HG02840 (cell line): ENCODE data around the gene EFL1.
"Not testable (repeated sequence)": the region's sequence is repeated elsewhere in the genome, so short reads cannot be mapped to it uniquely, and the experiment has no call there.

ENCODE experiments used
- ATAC-seq: cut with Tn5 transposase; IDR thresholded peaks from one replicate; pipeline ENCODE4 v1.9.1; 2021; ENCODE audit warnings: mild to moderate bottlenecking, moderate library complexity, moderate number of reproducible peaks; ENCODE audit not compliant: unreplicated experiment, low FRiP score

EFL1 gene

GRCh38 chr15:82262422-82263026, at the start of gene EFL1, which contains the start of gene SAXO2:
Gene EFL1, minus strand, starts transcription at chr15:82262734. Its CDS starts 956 bp downstream, at chr15:82261778.
Gene SAXO2, plus strand, starts transcription at chr15:82262818. Its CDS starts 62 bp downstream, at chr15:82262880.
- ATAC-seq = peak; percentile 97

DNA sequence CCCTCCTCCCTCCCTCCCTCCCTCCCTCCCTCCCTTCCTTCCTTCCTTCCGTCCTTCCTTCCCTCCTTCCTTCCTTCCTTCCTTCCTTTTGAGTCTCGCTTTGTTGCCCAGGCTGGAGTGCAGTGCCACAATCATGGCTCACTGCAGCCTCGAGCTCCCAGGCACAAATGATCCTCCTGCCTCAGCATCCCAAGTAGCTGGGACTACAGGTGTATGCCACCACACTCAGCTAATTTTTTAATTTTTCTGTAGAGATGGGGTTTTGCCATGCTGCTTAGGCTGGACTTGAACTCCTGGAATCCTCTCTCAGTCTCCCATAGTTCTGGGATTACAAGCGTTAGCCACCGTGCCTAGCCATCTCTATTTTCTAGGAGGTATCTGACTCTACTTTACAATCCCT, 48.8 kb upstream of the EFL1 start:
- ATAC-seq = not testable (repeated sequence)

DNA sequence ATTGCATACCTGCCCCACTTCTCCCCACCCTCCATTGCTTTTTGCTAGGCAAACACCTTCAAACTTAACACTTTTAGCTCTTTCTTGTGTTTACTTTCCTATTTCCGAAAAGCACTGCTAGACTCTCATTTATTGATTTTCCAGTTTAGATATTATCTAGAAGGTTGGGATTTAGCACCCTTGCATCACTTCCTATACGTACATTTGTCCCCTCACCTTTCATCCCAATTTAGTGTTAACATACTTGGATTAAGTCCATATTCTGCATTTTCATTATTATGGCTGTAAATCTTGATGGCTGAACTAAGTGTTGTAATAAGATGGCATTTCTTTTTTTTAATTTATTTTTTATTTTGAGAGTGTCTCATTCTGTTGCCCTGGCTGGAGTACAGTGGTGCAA, 47.3 kb upstream of the EFL1 start:
- no peak for ATAC-seq

GRCh38 chr15:82307714-82308081, 45.2 kb upstream of the EFL1 start:
- no peak for ATAC-seq

GRCh38 chr15:82306791-82307713, 44.5 kb upstream of the EFL1 start:
- ATAC-seq = no peak

- no peak for ATAC-seq
Observed at GRCh38 chr15:82305621-82306048, 43.1 kb upstream of the EFL1 start.

DNA sequence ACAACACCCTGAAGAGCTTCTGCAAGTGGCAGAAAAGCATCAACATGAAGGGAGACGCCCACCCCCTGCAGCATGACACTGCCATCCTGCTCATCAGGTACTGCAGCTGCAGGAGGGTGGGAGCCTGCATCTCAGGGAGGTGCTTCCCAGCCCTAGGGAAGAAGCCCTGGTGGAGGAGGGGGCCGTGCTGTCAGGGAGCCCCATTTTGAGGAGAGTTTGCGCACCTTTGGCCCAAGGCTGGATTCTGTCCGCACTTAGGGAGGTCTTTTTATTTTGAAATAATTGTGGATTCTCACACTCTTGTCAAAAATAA, 42.2 kb upstream of the EFL1 start:
- no peak for ATAC-seq

GRCh38 chr15:82303956-82304777, 41.6 kb upstream of the EFL1 start:
- no peak for ATAC-seq

GRCh38 chr15:82301296-82302016, 38.9 kb upstream of the EFL1 start:
- no peak for ATAC-seq

DNA sequence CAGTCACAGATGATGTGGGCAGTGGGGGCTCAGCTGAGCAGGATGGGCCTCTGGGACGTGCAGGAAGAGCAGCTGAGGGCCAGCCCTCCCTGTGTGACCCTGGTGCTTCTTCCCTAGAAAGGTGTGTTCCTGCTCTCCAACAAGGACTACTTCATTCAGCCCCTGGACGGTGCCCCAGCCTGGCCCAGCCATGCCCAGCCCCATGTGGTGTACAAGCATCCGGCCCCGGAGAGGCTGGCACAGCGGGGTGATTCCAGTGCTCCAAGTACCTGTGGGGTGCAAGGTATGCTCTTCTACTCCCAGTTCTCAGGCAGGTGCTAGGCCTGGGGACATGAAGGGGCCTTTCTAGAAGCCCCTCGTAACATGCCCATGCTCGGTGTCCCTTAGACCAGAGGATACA, 38.3 kb upstream of the EFL1 start:
- ATAC-seq = no peak

DNA sequence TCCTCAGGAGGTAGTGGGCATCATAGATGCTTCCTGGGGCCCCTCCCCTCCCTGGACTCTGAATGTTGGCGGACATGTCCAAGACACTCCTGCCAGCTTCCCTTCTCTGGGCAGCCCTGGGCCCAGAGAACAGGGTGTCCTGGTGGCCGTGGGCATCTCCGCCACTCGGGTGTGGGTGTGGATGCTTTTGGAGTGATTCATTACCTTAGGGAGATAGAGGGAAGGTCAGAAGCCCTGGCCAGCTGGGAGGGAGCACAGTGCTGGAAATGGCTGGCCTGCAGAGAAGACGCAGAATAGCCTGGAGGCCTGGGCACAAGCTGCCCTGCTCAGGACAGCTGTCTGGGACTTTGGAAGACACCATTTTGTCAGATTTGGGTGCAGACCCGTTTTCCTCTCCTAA, 37.8 kb upstream of the EFL1 start:
- not testable (repeated sequence) for ATAC-seq

GRCh38 chr15:82299511-82299914, 37.0 kb upstream of the EFL1 start:
- ATAC-seq = not testable (repeated sequence)

DNA sequence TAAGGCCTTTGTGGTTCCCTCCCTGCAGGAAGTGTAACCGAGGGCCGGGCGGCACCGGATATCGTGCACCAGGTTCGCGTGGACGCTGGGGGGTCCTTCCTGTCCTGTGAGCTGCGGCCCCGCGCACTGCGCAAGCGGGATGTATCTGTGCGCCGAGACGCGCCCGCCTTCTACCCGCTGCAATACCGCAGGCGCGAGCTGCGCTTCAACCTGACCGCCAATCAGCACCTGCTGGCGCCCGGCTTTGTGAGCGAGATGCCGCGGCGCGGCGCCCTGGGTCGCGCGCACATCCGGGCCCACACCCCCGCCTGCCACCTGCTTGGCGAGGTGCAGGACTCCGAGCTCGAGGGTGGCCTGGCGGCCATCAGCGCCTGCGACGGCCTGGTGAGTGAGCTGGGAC, 36.0 kb upstream of the EFL1 start:
- no peak for ATAC-seq

- no peak for ATAC-seq
Observed at GRCh38 chr15:82298032-82298431, 35.5 kb upstream of the EFL1 start.

- no peak for ATAC-seq
Observed at GRCh38 chr15:82297546-82297945, 35.0 kb upstream of the EFL1 start.

GRCh38 chr15:82294061-82294690, 31.6 kb upstream of the EFL1 start:
- no peak for ATAC-seq

- ATAC-seq = no peak
Observed at GRCh38 chr15:82292271-82292670, 29.7 kb upstream of the EFL1 start.

- not testable (repeated sequence) for ATAC-seq
Observed at GRCh38 chr15:82288202-82288601, 25.7 kb upstream of the EFL1 start.

- ATAC-seq = peak; percentile 70
Observed at GRCh38 chr15:82286475-82286874, 23.9 kb upstream of the EFL1 start.

DNA sequence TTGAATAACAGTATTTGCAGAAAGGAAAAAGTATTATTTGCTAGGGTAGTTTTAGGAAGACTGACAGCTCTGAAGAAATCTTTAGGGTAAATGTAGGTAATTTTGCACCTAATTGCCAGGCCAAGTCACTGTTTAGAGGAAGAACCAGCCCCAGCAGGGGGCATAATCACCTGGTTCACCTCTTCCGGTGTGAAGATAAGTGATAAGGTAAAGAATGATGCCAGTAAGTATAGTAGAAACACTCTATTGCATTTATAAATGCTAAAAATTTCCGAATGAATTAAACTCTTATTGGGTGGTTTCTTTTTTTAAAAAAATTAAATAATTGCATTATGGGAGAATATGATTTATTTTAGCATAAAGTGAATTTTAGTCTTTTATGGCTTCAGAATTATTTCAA, 21.8 kb upstream of the EFL1 start:
- ATAC-seq = not testable (repeated sequence)
